Transverse colon (tissue), 4 donors: Measurements from ENCODE around the gene GLRA1. TPM values are rescaled to one million over a fixed set of nuclear protein-coding genes. Genes with fewer than 3 reads are reported as not detected.

ENCODE experiments used
- DNase-seq: peaks from one replicate; pipeline ENCODE4 v3.0.0-alpha.2; 2019
- H3K27ac ChIP-seq, 4 donors: fragments of 200-600 bp; sonication (generic); 2 replicates each; pipeline ENCODE4 v1.5.1; 2016 to 2018; ENCODE audit warnings: inconsistent platforms in 4 of 4
- H3K27me3 ChIP-seq: fragments of 200-600 bp; sonication (generic); 2 replicates; pipeline ENCODE4 v1.5.1; 2017; ENCODE audit warnings: inconsistent platforms
- H3K36me3 ChIP-seq, 4 donors: fragments of 200-600 bp; sonication (generic); 2 replicates each; pipeline ENCODE4 v1.5.1; 2017 to 2019; ENCODE audit warnings: inconsistent platforms in 4 of 4
- H3K4me1 ChIP-seq, 4 donors: fragments of 200-600 bp; sonication (generic); 2 replicates each; pipeline ENCODE4 v1.5.1; 2017 to 2020; ENCODE audit warnings: inconsistent platforms in 4 of 4
- H3K4me3 ChIP-seq, 4 donors: fragments of 200-600 bp; sonication (generic); 1 replicate in 1 of 4; 2 replicates in 3 of 4; pipeline versions ENCODE4 v1.5.1 to v1.6.1; 2017 to 2019; ENCODE audit warnings: inconsistent platforms in 4 of 4
- H3K9me3 ChIP-seq, 2 donors: fragments of 200-600 bp; sonication (generic); 2 replicates each; pipeline ENCODE4 v1.5.1; 2017 to 2019; ENCODE audit warnings: inconsistent platforms in 2 of 2
- EP300 ChIP-seq: sonication (generic); formaldehyde crosslinking; IDR thresholded peaks from one replicate; pipeline ENCODE4 v1.6.1; 2017; ENCODE audit warnings: antibody characterized with exemption, low read depth
- POLR2A ChIP-seq: fragments of 450-650 bp; IDR thresholded peaks from one replicate; pipeline ENCODE4 v1.6.1; 2016; ENCODE audit warnings: antibody characterized with exemption, mild to moderate bottlenecking, moderate library complexity
- POLR2AphosphoS5 ChIP-seq, 3 donors: sonication (generic); formaldehyde crosslinking; IDR thresholded peaks; one replicate each; pipeline ENCODE4 v1.6.1; 2016; ENCODE audit warnings: antibody characterized with exemption in 3 of 3
- WGBS, 2 donors: methylation state at CpG; one replicate each; pipeline ENCODE4 v1.1.5; 2018; ENCODE audit warnings: low coverage in 1 of 2; 5-methylcytosine and 5-hydroxymethylcytosine counted together
- in situ Hi-C, 4 donors: fragments of 200-750 bp; cut with MboI; loops; one replicate each; pipeline versions ENCODE4 v1.15.0 to v1.15.1; 2017; ENCODE audit warnings: low sequenced_read_pairs in 3 of 4, low pct_ligation_motif_present in 1 of 4, low pct_unique_long_range_greater_than_20kb in 1 of 4
- intact Hi-C: fragments of 100-400 bp; cut with DNase I; formaldehyde crosslinking; loops from one replicate; pipeline ENCODE4 v1.15.1; 2023; ENCODE audit warnings: low total_unique reads
- total RNA-seq, 4 donors: library from RNA; depleted of rRNA; stranded (reverse); fragments of >200 nt; gene quantifications; one replicate each; pipeline ENCODE4 v1.1.0, GENCODE V29; 2016
- TF ChIP-seq, protein P1 (sequence below), 5 experiments: fragments of 200-600 bp in 3 of 5; fragments of 450-650 bp in 2 of 5; sonication (generic) in 3 of 5; IDR thresholded peaks; 1 replicate in 2 of 5; 2 replicates in 3 of 5; pipeline ENCODE4 v1.5.1; 2016 to 2017; ENCODE audit warnings: antibody characterized with exemption in 5 of 5, inconsistent platforms in 3 of 5, mild to moderate bottlenecking in 2 of 5, moderate library complexity in 1 of 5

GLRA1 gene
- total RNA-seq, 4 donors from 2014 or later: not detected

DNA sequence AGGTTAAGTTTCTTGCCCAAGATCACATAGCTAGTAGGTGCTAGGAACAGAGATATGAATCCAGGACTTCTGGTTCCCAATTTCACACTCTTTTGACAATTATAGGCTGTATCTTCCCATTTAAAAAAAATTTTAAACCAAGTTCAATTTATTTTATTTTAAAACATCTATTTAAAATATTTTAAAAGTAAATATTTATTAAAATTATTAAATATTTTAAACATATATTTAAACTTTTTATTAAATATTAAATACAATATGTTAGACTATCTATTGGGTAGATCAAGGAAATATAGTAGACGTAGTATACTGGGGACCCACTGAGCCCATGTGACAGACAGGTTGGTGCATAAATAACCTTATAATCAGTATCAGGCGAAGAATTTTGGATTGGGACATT, 54.8 kb downstream of the GLRA1 start:
- no peaks in the 10 kb centered on the region for H3K36me3 ChIP-seq

DNA sequence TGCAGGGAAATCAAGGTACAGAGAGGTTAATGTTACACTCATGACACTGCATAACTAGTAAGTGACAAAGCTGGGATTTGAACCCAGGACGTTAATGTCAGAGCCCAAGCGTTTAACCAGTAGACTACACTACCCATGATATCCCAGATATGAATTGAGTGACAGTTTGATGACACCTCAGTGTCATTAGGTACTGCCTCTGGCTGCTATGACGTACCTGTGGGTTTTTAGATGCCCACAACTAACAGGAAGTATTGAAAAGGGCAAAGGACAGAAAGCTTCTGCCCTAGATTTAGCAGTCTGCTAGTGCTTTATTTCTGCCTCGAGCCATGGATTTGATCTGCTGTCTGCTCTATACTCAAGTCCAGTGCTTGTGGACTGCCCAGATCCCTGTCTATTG, 56.2 kb downstream of the GLRA1 start:
- WGBS, 2 donors: 68% methylated on average over 4 of the region's 4 CpGs; no CpG with 5 or more reads in 1 of the 2 donors
- intact Hi-C loops: no loop called here

More for the DNA sequence above, 54.8 kb downstream of the GLRA1 start:
- Histone ChIP-seq H3K4me3 (no peak overlapping the region), H3K27ac (no peak overlapping the region), H3K9me3 (no peaks in the 10 kb centered on the region), H3K27me3 (no peaks in the 10 kb centered on the region), H3K4me1 (peaks cover 0 to 7% (median 0%) of the 10 kb centered on the region in 4 donors)
- in situ Hi-C loops: no loop called here
- 87 to 96% methylated on average over 2 of the region's 2 CpGs for WGBS, 2 donors
- DNase-seq: no peak
- intact Hi-C loops: no loop called here
- TF ChIP-seq POLR2A (no peak), EP300 (no peak), POLR2AphosphoS5 (IDR thresholded peaks at IDR 0.05) (no peak)
- TF ChIP-seq, protein P1, sequence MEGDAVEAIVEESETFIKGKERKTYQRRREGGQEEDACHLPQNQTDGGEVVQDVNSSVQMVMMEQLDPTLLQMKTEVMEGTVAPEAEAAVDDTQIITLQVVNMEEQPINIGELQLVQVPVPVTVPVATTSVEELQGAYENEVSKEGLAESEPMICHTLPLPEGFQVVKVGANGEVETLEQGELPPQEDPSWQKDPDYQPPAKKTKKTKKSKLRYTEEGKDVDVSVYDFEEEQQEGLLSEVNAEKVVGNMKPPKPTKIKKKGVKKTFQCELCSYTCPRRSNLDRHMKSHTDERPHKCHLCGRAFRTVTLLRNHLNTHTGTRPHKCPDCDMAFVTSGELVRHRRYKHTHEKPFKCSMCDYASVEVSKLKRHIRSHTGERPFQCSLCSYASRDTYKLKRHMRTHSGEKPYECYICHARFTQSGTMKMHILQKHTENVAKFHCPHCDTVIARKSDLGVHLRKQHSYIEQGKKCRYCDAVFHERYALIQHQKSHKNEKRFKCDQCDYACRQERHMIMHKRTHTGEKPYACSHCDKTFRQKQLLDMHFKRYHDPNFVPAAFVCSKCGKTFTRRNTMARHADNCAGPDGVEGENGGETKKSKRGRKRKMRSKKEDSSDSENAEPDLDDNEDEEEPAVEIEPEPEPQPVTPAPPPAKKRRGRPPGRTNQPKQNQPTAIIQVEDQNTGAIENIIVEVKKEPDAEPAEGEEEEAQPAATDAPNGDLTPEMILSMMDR (IDR thresholded peaks at IDR 0.05): no peak

DNA sequence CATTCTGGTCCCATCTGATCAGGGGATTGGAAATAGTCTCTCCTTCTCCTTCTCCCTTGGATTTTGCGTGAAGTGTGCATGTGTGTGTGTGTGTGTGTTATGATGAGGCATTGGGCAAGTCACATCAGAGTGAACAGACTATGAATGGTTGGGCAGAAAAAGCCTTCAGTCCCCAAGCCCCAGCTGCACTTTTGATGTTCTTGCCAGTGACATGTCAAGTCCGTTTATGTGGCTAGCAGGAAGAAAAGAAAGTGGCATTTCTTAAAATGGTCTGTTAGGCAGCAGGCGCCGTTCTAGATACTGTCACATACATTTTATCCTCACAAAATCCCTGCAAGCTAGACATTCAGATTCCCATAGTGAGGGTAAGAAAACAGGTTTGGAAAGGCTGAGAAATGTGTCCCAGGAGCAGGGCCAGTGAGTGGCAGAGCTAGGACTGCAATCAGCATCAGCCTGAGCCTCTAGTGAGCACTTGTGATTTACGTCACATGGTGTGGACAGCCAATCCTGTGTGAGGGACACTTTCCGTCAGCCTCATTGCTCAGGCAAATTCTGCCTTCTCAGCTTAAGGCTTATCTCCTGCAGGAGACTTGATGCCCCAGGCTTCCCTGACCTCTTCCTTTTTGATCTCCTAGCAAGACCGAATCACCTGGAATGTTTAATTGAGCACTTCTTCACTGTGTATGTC, 60.4 kb downstream of the GLRA1 start:
- no peaks in the 10 kb centered on the region for H3K4me1 ChIP-seq
- intact Hi-C loops: no loop called here
- H3K4me3 ChIP-seq: no peak overlapping the region
- H3K36me3 ChIP-seq: no peaks in the 10 kb centered on the region
- H3K27ac ChIP-seq: no peak overlapping the region
- no peaks in the 10 kb centered on the region for H3K27me3 ChIP-seq
- in situ Hi-C loops: no loop called here
- no peaks in the 10 kb centered on the region for H3K9me3 ChIP-seq
- WGBS, 2 donors: 86 to 93% methylated on average over 6 to 7 of the region's 7 CpGs
- no peak for DNase-seq
- TF ChIP-seq POLR2A (no peak), EP300 (no peak), POLR2AphosphoS5 (IDR thresholded peaks at IDR 0.05) (no peak)
- TF ChIP-seq, protein P1 (IDR thresholded peaks at IDR 0.05): no peak

More for the DNA sequence above, 56.2 kb downstream of the GLRA1 start:
- H3K27me3 ChIP-seq: no peaks in the 10 kb centered on the region
- DNase-seq: no peak
- no peaks in the 10 kb centered on the region for H3K9me3 ChIP-seq
- no peak for TF ChIP-seq EP300
- no peak for TF ChIP-seq POLR2A
- no peak for TF ChIP-seq POLR2AphosphoS5 (IDR thresholded peaks at IDR 0.05)
- TF ChIP-seq, protein P1 (IDR thresholded peaks at IDR 0.05): no peak
- H3K4me1 ChIP-seq: peaks cover 0 to 7% (median 0%) of the 10 kb centered on the region in 4 donors
- H3K4me3 ChIP-seq: no peak overlapping the region
- no peak overlapping the region for H3K27ac ChIP-seq
- H3K36me3 ChIP-seq: no peaks in the 10 kb centered on the region
- in situ Hi-C loops: no loop called here

DNA sequence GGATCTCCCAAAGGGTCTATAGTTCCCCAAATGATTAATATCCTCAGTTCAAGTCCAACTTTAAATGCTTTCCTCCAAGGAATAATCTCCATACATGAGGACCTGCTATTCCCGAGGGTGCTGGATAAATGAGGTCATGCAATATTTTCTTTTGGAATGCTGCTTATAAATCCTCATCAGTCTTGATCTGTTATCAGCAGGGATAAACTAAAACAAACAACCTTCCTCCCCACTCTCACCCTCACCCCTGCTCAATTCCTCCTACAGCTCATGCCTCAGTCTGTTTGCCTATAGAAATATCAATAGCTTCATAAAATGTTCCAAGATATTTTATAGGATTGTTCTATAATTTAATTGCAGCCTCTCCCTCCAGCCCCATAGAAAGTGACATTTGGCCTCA, 61.1 kb downstream of the GLRA1 start:
- no peaks in the 10 kb centered on the region for H3K27me3 ChIP-seq
- WGBS, 2 donors: 0 to 45% methylated on average over 1 of the region's 1 CpG
- in situ Hi-C loops (no loop called here), intact Hi-C loops (no loop called here)
- H3K27ac ChIP-seq: no peak overlapping the region
- TF ChIP-seq POLR2AphosphoS5 (IDR thresholded peaks at IDR 0.05): no peak
- DNase-seq: no peak
- no peaks in the 10 kb centered on the region for H3K36me3 ChIP-seq
- no peak overlapping the region for H3K4me3 ChIP-seq
- no peaks in the 10 kb centered on the region for H3K9me3 ChIP-seq
- H3K4me1 ChIP-seq: no peaks in the 10 kb centered on the region
